Mesenchymal stem cell (in vitro differentiated cells and primary cell): ENCODE data around the gene IRAK4.

Source experiments
- DNase-seq: peaks from one replicate; pipeline ENCODE4 v3.0.0-alpha.2; 2013
- H2AFZ ChIP-seq: one replicate; pipeline ENCODE4 v1.6.1; 2013; ENCODE audit warnings: low read depth, mild to moderate bottlenecking, control low read depth, inconsistent platforms, low read length, moderate library complexity
- H2AK5ac ChIP-seq: 2 replicates; pipeline ENCODE4 v1.6.1; 2013; ENCODE audit warnings: low read length, moderate library complexity, mild to moderate bottlenecking, inconsistent platforms; ENCODE audit not compliant: severe bottlenecking
- H2BK120ac ChIP-seq: one replicate; pipeline ENCODE4 v1.6.1; 2013; ENCODE audit warnings: low read depth, mild to moderate bottlenecking, inconsistent platforms, low read length, moderate library complexity
- H2BK12ac ChIP-seq, 2 experiments: one replicate each; pipeline ENCODE4 v1.6.1; 2013; ENCODE audit warnings: inconsistent platforms in 2 of 2, low read length in 2 of 2, mild to moderate bottlenecking in 2 of 2, moderate library complexity in 2 of 2, control low read depth in 1 of 2
- H2BK15ac ChIP-seq: one replicate; pipeline ENCODE4 v1.6.1; 2013; ENCODE audit warnings: mild to moderate bottlenecking, low read depth, inconsistent platforms; ENCODE audit not compliant: poor library complexity, severe bottlenecking
- H2BK5ac ChIP-seq: 2 replicates; pipeline ENCODE4 v1.6.1; 2013; ENCODE audit warnings: low read depth, mild to moderate bottlenecking, low read length, control low read depth, inconsistent platforms; ENCODE audit not compliant: poor library complexity, severe bottlenecking
- H3K14ac ChIP-seq, 2 experiments: one replicate each; pipeline ENCODE4 v1.6.1; 2013; ENCODE audit warnings: inconsistent platforms in 2 of 2, low read length in 2 of 2, control low read depth in 1 of 2, mild to moderate bottlenecking in 1 of 2, moderate library complexity in 1 of 2
- H3K18ac ChIP-seq, 2 experiments: one replicate each; pipeline ENCODE4 v1.6.1; 2013; ENCODE audit warnings: inconsistent platforms in 2 of 2, low read length in 2 of 2, control low read depth in 1 of 2, low read depth in 1 of 2, mild to moderate bottlenecking in 1 of 2
- H3K23ac ChIP-seq, 2 experiments: one replicate each; pipeline ENCODE4 v1.6.1; 2013; ENCODE audit warnings: inconsistent platforms in 2 of 2, low read length in 2 of 2, mild to moderate bottlenecking in 2 of 2, moderate library complexity in 2 of 2, control low read depth in 1 of 2
- H3K27ac ChIP-seq: 2 replicates; pipeline ENCODE4 v1.5.1; 2013; ENCODE audit warnings: mild to moderate bottlenecking, moderate library complexity, low read length, control low read depth, inconsistent platforms; ENCODE audit not compliant: poor library complexity, severe bottlenecking
- H3K27me3 ChIP-seq, 2 experiments: 2 replicates each; pipeline versions ENCODE4 v1.6.1 to v1.7.0; 2013; ENCODE audit warnings: low read length in 2 of 2, mild to moderate bottlenecking in 2 of 2, moderate library complexity in 2 of 2, control low read depth in 1 of 2, inconsistent platforms in 1 of 2; ENCODE audit not compliant: control insufficient read depth in 1 of 2, insufficient read depth in 1 of 2
- H3K36me3 ChIP-seq, 2 experiments: 2 replicates each; pipeline versions ENCODE4 v1.6.1 to v1.7.0; 2013; ENCODE audit warnings: low read length in 2 of 2, control low read depth in 1 of 2, inconsistent platforms in 1 of 2, low read depth in 1 of 2, mild to moderate bottlenecking in 1 of 2; ENCODE audit not compliant: insufficient read depth in 2 of 2, control insufficient read depth in 1 of 2
- H3K4ac ChIP-seq, 2 experiments: one replicate each; pipeline ENCODE4 v1.6.1; 2013; ENCODE audit warnings: inconsistent platforms in 2 of 2, low read length in 2 of 2, mild to moderate bottlenecking in 2 of 2, moderate library complexity in 2 of 2, control low read depth in 1 of 2, low read depth in 1 of 2
- H3K4me1 ChIP-seq: 2 replicates; pipeline ENCODE4 v1.6.1; 2013; ENCODE audit warnings: low read depth, low read length, control low read depth; ENCODE audit not compliant: control insufficient read depth, insufficient read depth
- H3K4me2 ChIP-seq: 2 replicates; pipeline ENCODE4 v1.6.1; 2013; ENCODE audit warnings: low read length, mild to moderate bottlenecking, inconsistent platforms; ENCODE audit not compliant: poor library complexity, severe bottlenecking
- H3K4me3 ChIP-seq, 2 experiments: 2 replicates each; pipeline versions ENCODE4 v1.5.1 to v1.7.0; 2013; ENCODE audit warnings: low read length in 2 of 2, mild to moderate bottlenecking in 2 of 2, control low read depth in 1 of 2, low read depth in 1 of 2; ENCODE audit not compliant: insufficient read depth in 1 of 2
- H3K79me1 ChIP-seq: replicated peaks from 2 replicates; pipeline ENCODE4 v1.6.1; 2013; ENCODE audit warnings: mild to moderate bottlenecking, control low read depth, low read length, inconsistent platforms; ENCODE audit not compliant: poor library complexity, severe bottlenecking
- H3K9ac ChIP-seq: 2 replicates; pipeline ENCODE4 v1.7.0; 2013; ENCODE audit warnings: mild to moderate bottlenecking, low read length, moderate library complexity
- H3K9me3 ChIP-seq: 2 replicates; pipeline ENCODE4 v1.7.0; 2013; ENCODE audit warnings: mild to moderate bottlenecking, low read length; ENCODE audit not compliant: control insufficient read depth
- H4K8ac ChIP-seq: one replicate; pipeline ENCODE4 v1.6.1; 2013; ENCODE audit warnings: inconsistent platforms, mild to moderate bottlenecking, low read length, moderate library complexity
- H4K91ac ChIP-seq: one replicate; pipeline ENCODE4 v1.6.1; 2013; ENCODE audit warnings: mild to moderate bottlenecking, low read length, inconsistent platforms

Gene IRAK4

DNA sequence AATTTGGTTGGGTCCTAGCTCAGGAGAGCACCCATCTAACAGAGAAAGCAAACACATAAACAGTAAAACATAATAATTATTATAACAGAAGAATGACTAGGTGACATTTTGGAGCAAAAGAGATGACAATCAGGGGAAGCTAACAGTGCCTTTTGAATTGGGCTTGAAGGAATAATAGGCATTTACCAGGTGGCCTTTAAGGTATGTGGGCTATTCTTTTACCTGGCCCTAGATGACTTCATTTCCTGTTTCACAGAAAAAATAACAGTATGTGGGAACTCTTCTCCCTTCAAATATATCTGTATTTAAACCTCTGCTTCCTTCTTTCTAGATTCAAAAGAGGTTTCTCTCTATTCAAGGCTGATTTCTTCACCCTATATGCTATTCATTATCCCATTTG, 3.8 kb downstream of the IRAK4 start:
- Histone ChIP-seq H3K79me1 (peaks cover 1% of the 10 kb centered on the region), H3K4ac (no peak overlapping the region), H3K9me3 (no peaks in the 10 kb centered on the region), H2AK5ac (no peak overlapping the region), H2BK12ac (no peak overlapping the region), H2BK5ac (no peak overlapping the region), H3K4me1 (peaks cover 3% of the 10 kb centered on the region), H4K91ac (no peak overlapping the region), H3K14ac (no peak overlapping the region), H3K36me3 (peaks cover 0 to 22% of the 10 kb centered on the region in 2 experiments), H3K4me2 (no peak overlapping the region), H2AFZ (no peak overlapping the region), H3K9ac (no peak overlapping the region), H2BK120ac (no peak overlapping the region), H3K27me3 (no peaks in the 10 kb centered on the region), H3K4me3 (no peak overlapping the region), H3K18ac (no peak overlapping the region), H2BK15ac (no peak overlapping the region), H4K8ac (no peak overlapping the region), H3K23ac (no peak overlapping the region), H3K27ac (no peak overlapping the region)
- no peak for DNase-seq

DNA sequence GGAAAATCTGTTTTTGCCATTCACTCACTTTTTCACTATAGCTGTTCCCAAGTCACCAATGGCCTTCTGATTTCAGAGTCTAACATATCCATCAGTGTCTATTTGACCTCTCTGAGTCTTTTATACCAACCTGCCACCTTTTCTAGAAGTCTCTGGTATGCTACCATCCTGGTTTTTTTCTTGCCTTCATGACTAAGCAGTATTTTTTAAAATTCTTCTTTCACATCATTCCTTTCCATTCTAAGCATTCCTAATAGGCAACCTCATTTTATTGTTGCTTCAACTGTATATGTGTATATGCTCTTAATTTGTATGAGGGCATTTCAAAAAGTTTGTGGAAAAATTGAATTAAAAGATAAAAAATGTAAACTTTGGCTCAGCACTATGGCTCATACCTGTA, 5.0 kb downstream of the IRAK4 start:
- H2BK15ac ChIP-seq: no peak overlapping the region
- no peak overlapping the region for H2BK12ac ChIP-seq
- no peak overlapping the region for H2BK5ac ChIP-seq
- no peak overlapping the region for H3K4ac ChIP-seq
- no peak overlapping the region for H3K18ac ChIP-seq
- H3K9ac ChIP-seq: no peak overlapping the region
- H3K14ac ChIP-seq: no peak overlapping the region
- no peak overlapping the region for H4K8ac ChIP-seq
- H4K91ac ChIP-seq: no peak overlapping the region
- no peak for DNase-seq
- no peak overlapping the region for H2BK120ac ChIP-seq
- H2AK5ac ChIP-seq: no peak overlapping the region
- peaks cover 1% of the 10 kb centered on the region for H3K79me1 ChIP-seq
- no peak overlapping the region for H3K4me2 ChIP-seq
- H3K4me3 ChIP-seq: no peak overlapping the region
- no peaks in the 10 kb centered on the region for H3K9me3 ChIP-seq
- no peak overlapping the region for H3K27ac ChIP-seq
- H2AFZ ChIP-seq: no peak overlapping the region
- H3K23ac ChIP-seq: no peak overlapping the region
- peaks cover 3% of the 10 kb centered on the region for H3K4me1 ChIP-seq
- no peaks in the 10 kb centered on the region for H3K27me3 ChIP-seq
- peaks cover 0 to 32% of the 10 kb centered on the region in 2 experiments for H3K36me3 ChIP-seq

DNA sequence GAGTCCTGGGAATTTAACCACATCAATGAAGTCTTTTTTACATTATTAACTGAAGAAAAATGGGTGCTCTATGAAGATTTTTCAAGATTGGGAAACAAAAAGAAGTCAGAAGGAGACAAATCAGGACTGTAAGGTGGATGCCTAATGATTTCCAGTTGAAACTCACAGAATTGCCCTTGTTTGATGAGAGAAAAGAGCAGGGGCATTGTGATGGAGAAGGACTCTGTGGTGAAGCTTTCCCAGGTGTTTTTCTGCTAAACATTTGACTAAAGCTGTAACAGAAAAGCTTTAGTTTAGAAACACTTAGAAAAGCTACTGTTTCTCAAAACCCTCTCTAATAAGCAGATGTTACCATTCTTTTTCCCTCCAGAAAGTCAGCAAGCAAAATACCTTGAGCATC, 5.8 kb downstream of the IRAK4 start:
- Histone ChIP-seq H3K27me3 (no peaks in the 10 kb centered on the region), H3K79me1 (peaks cover 1% of the 10 kb centered on the region), H2BK12ac (no peak overlapping the region), H2BK15ac (no peak overlapping the region), H2BK120ac (no peak overlapping the region), H2AFZ (no peak overlapping the region), H3K27ac (no peak overlapping the region), H2BK5ac (no peak overlapping the region), H3K4me2 (no peak overlapping the region), H3K4ac (no peak overlapping the region), H3K9ac (no peak overlapping the region), H3K36me3 (peaks cover 0 to 39% of the 10 kb centered on the region in 2 experiments), H4K91ac (no peak overlapping the region), H2AK5ac (no peak overlapping the region), H3K9me3 (no peaks in the 10 kb centered on the region), H3K18ac (no peak overlapping the region), H4K8ac (no peak overlapping the region), H3K14ac (no peak overlapping the region), H3K4me3 (no peak overlapping the region), H3K4me1 (peaks cover 3% of the 10 kb centered on the region), H3K23ac (no peak overlapping the region)
- DNase-seq: no peak

DNA sequence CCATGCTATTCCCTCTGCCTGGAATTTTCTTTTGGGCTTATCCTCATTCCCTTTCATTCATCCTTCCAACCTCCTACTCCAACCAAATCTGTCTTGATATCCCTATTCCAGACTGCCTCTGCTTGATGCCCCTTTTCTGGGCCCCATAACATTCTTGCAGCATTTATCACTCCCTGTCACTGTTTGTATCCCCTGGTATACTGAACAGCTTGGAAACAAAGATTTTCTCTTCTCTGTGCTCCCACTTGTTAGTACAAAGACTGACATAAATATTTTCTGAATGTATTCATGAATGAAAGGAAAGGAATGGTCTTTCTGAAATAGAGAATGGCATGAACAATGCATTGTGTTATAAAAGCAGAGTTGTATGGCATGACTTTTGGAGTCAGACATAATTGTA, 7.5 kb downstream of the IRAK4 start:
- Histone ChIP-seq H3K4ac (no peak overlapping the region), H3K23ac (no peak overlapping the region), H3K9ac (no peak overlapping the region), H4K91ac (no peak overlapping the region), H3K36me3 (peaks cover 0 to 54% of the 10 kb centered on the region in 2 experiments), H2BK12ac (no peak overlapping the region), H2AFZ (no peak overlapping the region), H4K8ac (no peak overlapping the region), H2BK15ac (no peak overlapping the region), H3K4me1 (no peaks in the 10 kb centered on the region), H3K14ac (no peak overlapping the region), H2BK5ac (no peak overlapping the region), H3K9me3 (no peaks in the 10 kb centered on the region), H3K79me1 (peaks cover 1% of the 10 kb centered on the region), H3K18ac (no peak overlapping the region), H3K27ac (no peak overlapping the region), H3K27me3 (no peaks in the 10 kb centered on the region), H3K4me3 (no peak overlapping the region), H3K4me2 (no peak overlapping the region), H2AK5ac (no peak overlapping the region), H2BK120ac (no peak overlapping the region)
- peak; percentile 29 for DNase-seq
